Body of pancreas (tissue), 4 donors: Measurements from ENCODE around the gene SSUH2.

Source experiments
- POLR2A ChIP-seq, 3 donors: fragments of 450-650 bp; IDR thresholded peaks; one replicate each; pipeline ENCODE4 v1.6.1; 2016; ENCODE audit warnings: antibody characterized with exemption in 3 of 3, mild to moderate bottlenecking in 2 of 3
- TF ChIP-seq, protein P1 (sequence below), 7 experiments: fragments of 450-650 bp in 4 of 7; fragments of 200-600 bp in 3 of 7; sonication (generic) in 3 of 7; IDR thresholded peaks; one replicate each; pipeline ENCODE4 v1.5.1; 2016 to 2019; ENCODE audit warnings: antibody characterized with exemption in 7 of 7

DNA sequence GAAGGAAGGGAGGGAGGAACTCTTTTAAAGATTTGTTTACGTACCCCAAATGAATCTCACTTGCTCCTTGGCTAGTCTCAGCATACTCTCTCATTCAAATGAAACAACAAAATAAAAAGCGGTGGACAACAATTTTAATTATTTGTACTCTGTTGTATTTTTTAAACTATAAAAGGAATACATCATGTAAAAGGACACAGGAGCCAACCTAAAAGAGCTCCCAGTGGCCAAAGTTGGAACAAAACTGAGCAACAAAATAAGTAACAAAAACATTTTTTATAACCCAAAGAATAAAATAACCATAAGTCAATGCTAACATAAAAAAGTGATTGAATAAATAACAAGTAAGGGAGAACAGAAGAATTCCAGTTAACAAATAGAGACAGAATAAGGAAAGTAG is 24.4 kb upstream of the SSUH2 start:
- TF ChIP-seq, protein P1, sequence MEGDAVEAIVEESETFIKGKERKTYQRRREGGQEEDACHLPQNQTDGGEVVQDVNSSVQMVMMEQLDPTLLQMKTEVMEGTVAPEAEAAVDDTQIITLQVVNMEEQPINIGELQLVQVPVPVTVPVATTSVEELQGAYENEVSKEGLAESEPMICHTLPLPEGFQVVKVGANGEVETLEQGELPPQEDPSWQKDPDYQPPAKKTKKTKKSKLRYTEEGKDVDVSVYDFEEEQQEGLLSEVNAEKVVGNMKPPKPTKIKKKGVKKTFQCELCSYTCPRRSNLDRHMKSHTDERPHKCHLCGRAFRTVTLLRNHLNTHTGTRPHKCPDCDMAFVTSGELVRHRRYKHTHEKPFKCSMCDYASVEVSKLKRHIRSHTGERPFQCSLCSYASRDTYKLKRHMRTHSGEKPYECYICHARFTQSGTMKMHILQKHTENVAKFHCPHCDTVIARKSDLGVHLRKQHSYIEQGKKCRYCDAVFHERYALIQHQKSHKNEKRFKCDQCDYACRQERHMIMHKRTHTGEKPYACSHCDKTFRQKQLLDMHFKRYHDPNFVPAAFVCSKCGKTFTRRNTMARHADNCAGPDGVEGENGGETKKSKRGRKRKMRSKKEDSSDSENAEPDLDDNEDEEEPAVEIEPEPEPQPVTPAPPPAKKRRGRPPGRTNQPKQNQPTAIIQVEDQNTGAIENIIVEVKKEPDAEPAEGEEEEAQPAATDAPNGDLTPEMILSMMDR (IDR thresholded peaks at IDR 0.05), result no peak
- TF ChIP-seq POLR2A (IDR thresholded peaks at IDR 0.05), result no peak
